Suppressor macrophage (primary cell): ENCODE results near the gene PITX2.

Source experiments
- DNase-seq, 4 experiments: peaks; one replicate each; pipeline ENCODE4 v3.0.0-alpha.2; 2020 to 2022

The PITX2 gene

GRCh38 chr4:110623718-110624397 lies 981 bp upstream of the PITX2 start:
- DNase-seq: no peak

DNA sequence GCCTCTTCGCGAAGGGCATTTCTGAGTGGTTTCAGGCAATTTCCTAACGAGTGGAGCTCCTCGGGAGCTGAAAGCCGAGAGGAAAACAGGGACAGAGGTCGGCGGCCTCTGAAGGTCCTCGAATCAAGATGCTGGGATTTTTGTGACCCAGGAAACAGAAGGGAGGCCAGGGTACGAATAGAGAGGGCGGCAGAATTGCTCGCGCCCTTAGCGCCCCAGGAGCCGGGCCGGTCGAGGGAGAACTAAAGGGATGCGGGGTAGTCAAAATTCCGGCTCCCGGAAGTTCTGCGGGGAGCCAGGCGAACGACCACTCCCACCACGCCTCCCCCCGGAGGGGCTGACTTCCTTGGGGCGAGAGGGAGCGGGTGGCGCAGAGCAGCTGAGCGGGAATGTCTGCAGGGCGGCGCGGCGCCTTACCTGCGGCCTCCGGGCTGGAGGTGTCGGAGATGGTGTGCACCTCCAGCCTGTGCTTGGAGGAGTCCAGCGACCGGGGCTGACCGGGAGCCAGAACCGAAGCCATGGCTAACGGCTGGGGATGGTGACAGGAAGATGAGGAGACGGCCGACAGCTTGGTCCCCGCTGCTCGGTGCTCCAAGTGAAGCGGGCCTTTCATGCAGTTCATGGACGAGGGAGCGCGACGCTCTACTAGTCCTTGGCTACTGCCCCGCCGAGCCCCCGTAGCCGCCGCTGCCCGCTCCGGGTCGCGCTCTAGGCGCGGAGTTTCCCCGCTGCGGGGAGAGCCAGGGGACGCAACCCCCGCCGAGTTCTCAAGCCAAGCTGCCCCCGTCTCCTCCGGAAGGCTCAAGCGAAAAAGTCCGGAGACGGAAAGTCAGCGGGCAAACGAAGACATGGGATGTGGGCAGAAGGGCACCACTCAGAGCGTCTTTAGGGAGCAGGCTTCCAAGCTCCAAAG lies 782 bp downstream of the PITX2 start:
- no peak for DNase-seq

DNA sequence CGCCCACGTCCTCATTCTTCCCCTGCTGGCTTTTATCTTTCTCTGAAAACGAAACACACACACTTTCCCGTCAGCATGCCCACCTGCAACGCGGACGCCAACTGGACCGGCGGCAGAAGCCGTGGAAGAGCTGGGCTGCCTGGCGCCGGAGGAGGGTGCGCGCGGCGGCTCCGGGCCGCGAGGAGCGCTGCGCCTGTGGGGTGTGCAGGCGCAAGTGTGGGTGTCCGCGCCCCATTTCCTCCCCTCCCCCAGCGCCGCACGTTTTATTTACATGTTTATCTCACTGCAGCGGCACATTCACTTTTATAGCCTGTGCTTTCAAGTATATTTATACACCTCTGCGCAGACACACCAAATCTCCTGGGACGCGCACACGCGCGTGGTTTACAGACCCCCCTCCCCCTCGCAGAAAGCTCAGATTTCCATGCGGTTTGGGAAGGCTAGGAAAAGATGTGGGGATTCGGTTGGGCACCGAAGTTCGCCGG lies 1.5 kb downstream of the PITX2 start:
- DNase-seq: no peak

DNA sequence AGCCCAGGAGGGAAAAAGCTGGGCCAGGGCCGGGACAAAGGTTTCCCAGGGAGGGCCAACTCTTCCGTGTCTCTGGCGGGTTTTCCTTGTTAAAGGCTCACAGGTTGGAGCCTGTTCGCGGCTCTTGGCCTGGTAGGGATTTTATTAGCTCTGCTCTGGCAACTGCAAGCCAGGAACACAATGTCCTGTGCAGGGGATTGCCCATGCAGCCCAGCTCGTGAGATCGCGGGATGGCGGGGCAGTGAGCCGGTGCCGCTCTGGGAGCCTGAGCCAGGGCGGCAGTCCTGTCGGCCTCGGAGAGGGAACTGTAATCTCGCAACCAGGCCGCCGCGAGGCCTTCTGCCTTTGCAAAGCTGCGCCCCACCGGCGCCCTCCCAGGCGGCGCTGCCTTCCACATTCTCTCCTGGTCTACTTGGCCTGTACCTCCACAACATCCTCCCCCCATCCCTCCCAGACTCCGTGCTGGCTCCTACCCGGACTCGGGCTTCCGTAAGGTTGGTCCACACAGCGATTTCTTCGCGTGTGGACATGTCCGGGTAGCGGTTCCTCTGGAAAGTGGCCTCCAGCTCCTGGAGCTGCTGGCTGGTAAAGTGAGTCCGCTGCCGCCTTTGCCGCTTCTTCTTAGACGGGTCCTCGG lies 2.1 kb downstream of the PITX2 start:
- peak in 3 of 4 experiments; percentile 23 to 49 (median 48) for DNase-seq

- DNase-seq: no peak
These were observed 2.6 kb downstream of the PITX2 start for GRCh38 chr4:110620322-110620690.

GRCh38 chr4:110619463-110620247 lies 3.2 kb downstream of the PITX2 start:
- DNase-seq: no peak

DNA sequence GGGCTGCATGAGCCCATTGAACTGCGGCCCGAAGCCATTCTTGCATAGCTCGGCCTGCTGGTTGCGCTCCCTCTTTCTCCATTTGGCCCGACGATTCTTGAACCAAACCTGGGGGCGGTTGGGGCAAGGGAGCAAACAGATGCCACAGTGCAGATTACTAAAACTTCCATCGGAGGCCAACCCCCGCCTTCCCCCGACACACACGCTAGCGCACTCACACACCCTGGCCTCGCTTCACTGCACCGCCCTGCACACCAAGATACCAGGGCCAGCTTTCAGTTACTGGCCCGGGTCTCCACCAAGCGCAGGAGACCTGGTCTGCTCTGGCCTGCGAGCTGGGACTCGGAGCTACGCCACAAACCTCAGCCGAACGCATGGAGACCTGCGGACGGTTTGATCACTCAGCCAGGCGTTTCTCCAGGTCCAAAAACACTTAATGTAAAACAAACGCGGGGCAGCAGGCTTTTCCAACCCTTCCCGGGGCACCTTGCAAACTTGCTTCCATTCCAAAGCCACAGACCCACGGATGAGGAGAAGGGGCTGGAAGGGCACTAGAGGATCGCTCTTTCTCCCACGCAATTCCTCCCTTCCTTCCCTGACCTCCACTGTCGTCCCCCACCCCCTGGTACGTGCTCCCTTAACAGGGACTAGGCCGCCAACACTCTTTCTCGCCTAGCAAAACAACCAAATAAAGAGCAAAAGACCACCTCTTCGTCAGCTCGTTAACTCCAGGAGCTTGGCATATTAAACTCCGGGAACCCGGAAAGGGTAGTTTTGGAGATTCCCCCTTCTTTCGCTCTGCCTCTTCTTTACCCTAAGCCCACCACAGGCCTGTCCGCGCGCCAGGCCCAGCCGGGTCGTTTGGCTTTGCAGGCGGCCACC lies 4.1 kb downstream of the PITX2 start:
- no peak for DNase-seq

- DNase-seq: no peak
These were observed 5.0 kb downstream of the PITX2 start for GRCh38 chr4:110617646-110618580.

- no peak for DNase-seq
These were observed 5.7 kb downstream of the PITX2 start for GRCh38 chr4:110617075-110617640.

DNA sequence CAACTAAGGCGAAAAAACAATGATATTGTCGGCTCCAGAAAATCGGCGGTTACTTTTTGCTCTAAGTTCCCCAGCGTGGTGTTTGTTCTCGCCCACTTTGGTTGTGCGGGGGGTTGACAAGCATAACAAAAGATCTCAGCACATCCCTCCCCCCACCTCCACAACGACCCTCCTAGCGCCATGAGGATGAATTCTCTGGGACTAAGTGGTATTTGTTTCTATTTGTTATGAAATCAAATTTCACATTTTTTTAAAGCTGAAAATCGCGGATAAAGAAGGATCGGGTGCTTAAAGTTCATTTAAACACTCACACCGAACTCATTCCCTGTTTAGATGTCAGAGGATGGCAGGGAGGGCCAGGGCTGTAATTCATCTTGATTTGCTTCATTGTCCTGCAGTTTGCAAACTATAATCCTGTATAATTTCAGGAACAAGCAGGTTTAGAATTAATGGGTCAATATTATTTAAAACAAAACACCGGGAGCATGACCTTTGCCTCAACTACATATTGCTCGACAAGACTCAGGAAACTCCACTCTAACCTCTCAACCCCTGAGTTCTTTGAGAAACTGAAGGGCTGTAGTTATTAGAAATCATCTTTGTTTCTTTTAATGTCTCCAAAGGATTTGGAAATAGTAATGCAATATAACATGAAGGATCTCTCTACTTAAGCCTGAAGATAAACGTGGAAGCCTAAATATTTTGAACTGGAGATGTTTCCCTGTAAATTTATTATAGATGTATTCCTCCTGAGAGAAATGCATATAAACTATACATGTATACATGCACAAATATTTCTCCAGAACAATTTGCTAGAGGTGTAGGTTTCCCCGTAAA lies 6.4 kb downstream of the PITX2 start:
- no peak for DNase-seq

DNA sequence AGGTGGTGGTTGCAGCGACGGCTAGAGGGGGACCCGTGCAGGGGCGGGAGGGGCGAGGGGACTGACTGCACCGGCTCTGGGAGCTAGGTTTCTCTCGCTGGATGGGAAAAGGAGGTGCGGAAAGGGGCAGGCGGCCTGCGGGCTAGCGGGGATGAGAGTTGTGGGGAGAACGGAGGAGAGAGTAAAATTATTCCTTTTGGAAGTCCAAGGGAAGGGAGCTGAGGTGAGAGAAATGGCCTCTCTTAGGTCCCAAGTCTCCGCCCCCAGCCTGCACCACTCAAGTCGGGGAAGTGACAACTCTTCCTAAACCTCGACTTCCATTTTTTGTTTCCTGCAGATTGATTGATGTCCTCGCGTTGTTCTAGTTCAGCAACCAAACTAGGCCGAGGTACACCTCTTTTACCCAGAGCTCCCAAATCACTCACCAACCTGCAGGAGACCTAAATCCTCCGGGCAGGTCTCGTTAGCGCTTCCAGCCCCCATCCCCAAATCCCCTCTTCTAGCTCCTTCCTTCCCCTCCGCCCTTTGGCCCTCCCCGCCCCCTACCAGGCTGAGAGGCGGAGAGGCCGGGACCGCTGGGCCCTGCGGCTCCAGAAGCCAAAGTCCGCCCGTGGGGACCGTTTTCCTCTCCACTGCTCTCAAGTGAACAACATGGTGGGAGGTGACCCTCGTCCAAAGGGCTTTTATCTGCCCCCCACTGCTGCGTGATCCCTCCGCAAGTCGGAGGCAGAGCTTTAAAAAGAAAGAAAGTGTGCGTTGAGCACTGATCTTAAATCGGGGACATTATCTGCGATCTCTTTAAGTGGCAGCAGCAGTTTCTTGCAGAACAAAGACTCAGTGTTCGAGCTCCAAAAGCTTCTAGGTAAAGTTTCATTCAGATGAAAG lies 7.3 kb downstream of the PITX2 start:
- DNase-seq: no peak

DNA sequence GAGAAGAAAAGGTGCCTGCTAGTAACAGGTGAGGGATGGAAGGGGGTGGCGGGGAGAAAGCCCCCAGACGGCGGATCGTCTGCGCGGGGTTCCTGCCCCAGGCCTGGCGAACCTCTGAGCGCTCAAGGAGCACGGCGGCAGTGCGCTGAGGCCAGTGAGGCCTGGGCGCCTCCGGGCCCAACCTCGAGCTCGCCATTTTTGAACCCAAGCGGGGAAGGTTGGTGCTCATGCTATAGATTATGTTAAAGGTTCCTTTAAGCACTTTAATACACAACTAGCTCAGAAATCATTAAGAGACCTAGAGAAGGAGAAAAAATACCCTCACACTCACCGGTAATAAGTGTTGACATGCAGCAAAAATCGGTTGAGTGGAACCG lies 7.9 kb downstream of the PITX2 start:
- DNase-seq: no peak

- DNase-seq: no peak
These were observed 8.5 kb downstream of the PITX2 start for GRCh38 chr4:110614173-110614963.

GRCh38 chr4:110613745-110614144 lies 9.1 kb downstream of the PITX2 start:
- no peak for DNase-seq

GRCh38 chr4:110612631-110613269 lies 10.1 kb downstream of the PITX2 start:
- no peak for DNase-seq

DNA sequence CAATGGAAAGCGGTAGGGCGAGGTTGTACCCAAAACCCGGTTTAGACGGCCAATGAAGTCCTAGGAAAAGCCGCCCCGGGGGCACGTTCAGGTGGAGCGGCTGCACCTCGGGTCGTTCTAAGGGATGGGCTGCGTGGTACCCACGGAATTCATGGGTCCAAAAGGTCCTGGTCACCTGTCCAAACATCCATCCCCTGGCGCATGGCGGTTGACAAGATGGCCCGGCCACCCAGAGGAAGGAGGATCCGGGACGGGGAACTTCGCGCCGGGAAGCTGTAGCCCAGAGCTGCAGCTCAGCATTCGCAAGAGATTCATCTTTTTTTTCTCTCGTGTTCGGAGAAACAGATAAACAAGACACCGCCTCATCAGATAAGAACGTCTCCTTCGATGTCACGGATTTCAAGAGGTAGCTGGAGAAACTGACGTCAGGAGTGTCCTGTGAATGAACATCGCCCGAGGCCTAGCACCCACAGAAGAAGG lies 10.9 kb downstream of the PITX2 start:
- no peak for DNase-seq
